ENCODE measurements around the gene VAMP3.
A peak's percentile ranks its signal among the peaks of the same experiment; 100 is the strongest.

Gene VAMP3

GRCh38 chr1:7770997-7771822 lies at the start of gene VAMP3:
TSS of gene VAMP3 (plus strand) at chr1:7771296. CDS start at chr1:7771384, 88 bp downstream.
- DNase-seq = peak; percentile 88

- DNase-seq = no peak
Observed at GRCh38 chr1:7721940-7722669, 49.0 kb upstream of the VAMP3 start.

- no peak for DNase-seq
Observed at GRCh38 chr1:7722670-7723012, 48.5 kb upstream of the VAMP3 start.

GRCh38 chr1:7726623-7727022 lies 44.5 kb upstream of the VAMP3 start:
- DNase-seq = no peak

GRCh38 chr1:7727809-7728471 lies 43.2 kb upstream of the VAMP3 start:
- DNase-seq = no peak

GRCh38 chr1:7729761-7730160 lies 41.3 kb upstream of the VAMP3 start:
- DNase-seq = no peak

GRCh38 chr1:7732331-7732730 lies 38.8 kb upstream of the VAMP3 start:
- DNase-seq = no peak

- DNase-seq = no peak
Observed at GRCh38 chr1:7733276-7733675, 37.8 kb upstream of the VAMP3 start.

- no peak for DNase-seq
Observed at GRCh38 chr1:7738044-7738443, 33.1 kb upstream of the VAMP3 start.

GRCh38 chr1:7743346-7743745 lies 27.8 kb upstream of the VAMP3 start:
- no peak for DNase-seq

GRCh38 chr1:7744882-7745281 lies 26.2 kb upstream of the VAMP3 start:
- DNase-seq = no peak

GRCh38 chr1:7745783-7746182 lies 25.3 kb upstream of the VAMP3 start:
- DNase-seq = peak; percentile 47

GRCh38 chr1:7747605-7748004 lies 23.5 kb upstream of the VAMP3 start:
- DNase-seq = no peak

- DNase-seq = no peak
Observed at GRCh38 chr1:7749126-7749525, 22.0 kb upstream of the VAMP3 start.

GRCh38 chr1:7751174-7751573 lies 19.9 kb upstream of the VAMP3 start:
- no peak for DNase-seq

- DNase-seq = peak; percentile 72
Observed at GRCh38 chr1:7752512-7753417, 18.3 kb upstream of the VAMP3 start.

GRCh38 chr1:7753641-7754040 lies 17.5 kb upstream of the VAMP3 start:
- no peak for DNase-seq

GRCh38 chr1:7754234-7754633 lies 16.9 kb upstream of the VAMP3 start:
- DNase-seq = no peak

GRCh38 chr1:7755448-7755847 lies 15.6 kb upstream of the VAMP3 start:
- peak; percentile 63 for DNase-seq

GRCh38 chr1:7760245-7760644 lies 10.9 kb upstream of the VAMP3 start:
- DNase-seq = no peak

- no peak for DNase-seq
Observed at GRCh38 chr1:7761103-7761502, 10.0 kb upstream of the VAMP3 start.

- no peak for DNase-seq
Observed at GRCh38 chr1:7767176-7767575, 3.9 kb upstream of the VAMP3 start.

GRCh38 chr1:7768583-7768982 lies 2.5 kb upstream of the VAMP3 start:
- no peak for DNase-seq

Data from RPMI8226 (cell line).